Hypothalamus (tissue), 51 donors: Measurements from ENCODE around the gene SAA2.
"Not testable (repeated sequence)": the region's sequence is repeated elsewhere in the genome, so short reads cannot be mapped to it uniquely, and the experiment has no call there.

Source experiments
- DNase-seq, 51 donors: peaks; one replicate each; lab custom pipeline; 2025; lab: John Stamatoyannopoulos, UW

SAA2 gene

DNA sequence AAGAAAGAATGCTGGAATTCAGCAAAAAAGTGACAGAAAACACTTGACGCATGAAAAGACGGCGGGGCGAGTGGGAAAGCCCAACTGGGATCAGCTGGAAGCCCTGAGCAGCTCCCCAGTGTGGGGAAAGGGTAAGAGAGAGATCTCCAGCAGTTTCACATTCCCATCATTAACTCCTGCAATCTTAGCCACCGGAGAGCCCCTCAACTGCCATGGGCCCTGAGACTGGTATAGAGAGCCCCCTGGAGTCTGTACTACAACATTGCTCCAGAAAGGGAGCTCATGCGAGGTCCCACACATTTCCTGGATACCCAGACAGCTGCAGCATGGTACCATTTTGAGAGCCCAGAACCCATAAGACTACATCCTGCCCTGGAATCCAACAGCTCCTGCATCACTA, 44.7 kb downstream of the SAA2 start:
- no peak for DNase-seq

DNA sequence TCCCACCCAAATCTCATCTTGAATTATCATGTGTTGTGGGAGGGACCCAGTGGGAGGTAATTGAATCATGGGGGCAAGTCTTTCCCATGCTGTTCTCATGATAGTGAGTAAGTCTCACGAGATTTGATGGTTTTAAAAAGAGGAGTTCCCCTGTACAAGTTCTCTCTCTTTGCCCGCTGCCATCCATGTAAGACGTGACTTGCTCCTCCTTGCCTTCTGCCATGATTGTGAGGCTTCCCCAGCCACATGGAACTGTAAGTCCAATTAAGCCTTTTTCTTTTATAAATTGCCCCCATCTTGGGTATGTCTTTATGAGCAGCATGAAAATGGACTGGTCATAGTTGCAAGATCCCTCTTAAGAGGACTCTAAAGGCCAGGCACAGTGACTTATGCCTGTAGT, 50.7 kb downstream of the SAA2 start:
- DNase-seq = not testable (repeated sequence)

DNA sequence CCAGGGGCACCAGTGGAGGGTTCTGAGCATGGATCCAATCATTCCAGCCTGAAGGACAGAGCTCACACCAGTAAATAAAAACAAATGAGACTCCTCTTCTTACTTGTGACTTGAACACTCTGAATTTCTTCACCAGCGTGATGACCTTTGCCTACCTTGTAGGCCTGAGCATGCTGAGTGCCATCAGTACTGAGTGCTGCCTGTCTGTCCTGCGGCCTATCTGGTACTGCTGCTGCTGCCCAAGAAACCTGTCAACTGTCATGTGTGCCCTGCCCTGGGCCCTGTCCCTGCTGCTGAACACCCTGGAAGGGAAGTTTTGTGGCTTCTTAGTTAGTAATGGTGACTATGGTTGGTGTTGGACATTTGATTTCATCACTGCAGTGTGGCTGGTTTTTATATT, 51.9 kb downstream of the SAA2 start:
- no peak for DNase-seq
